Astrocyte of the cerebellum (primary cell): Measurements from ENCODE around the gene SPRED2.

ENCODE experiments used
- DNase-seq: peaks from one replicate; pipeline ENCODE4 v3.0.0-alpha.2; 2011; ENCODE audit warnings: low read depth
- H3K4me3 ChIP-seq: 2 replicates; pipeline ENCODE4 v1.5.1; 2011; ENCODE audit warnings: mild to moderate bottlenecking, low read depth, low read length, moderate library complexity
- in situ Hi-C: cut with HindIII; loops from 2 replicates; pipeline ENCODE4 v1.10.0; 2017; ENCODE audit warnings: low sequenced_read_pairs
- TF ChIP-seq, protein P1 (sequence below): IDR thresholded peaks from 2 replicates; pipeline ENCODE4 v1.5.1; 2012; ENCODE audit warnings: low read length, low read depth, moderate library complexity, mild to moderate bottlenecking; ENCODE audit errors: missing control alignments

The SPRED2 gene

GRCh38 chr2:65417509-65418085, 14.8 kb downstream of the SPRED2 start:
- in situ Hi-C loops, result no loop called here
- DNase-seq, result no peak
- H3K4me3 ChIP-seq, result no peak overlapping the region
- TF ChIP-seq, protein P1, sequence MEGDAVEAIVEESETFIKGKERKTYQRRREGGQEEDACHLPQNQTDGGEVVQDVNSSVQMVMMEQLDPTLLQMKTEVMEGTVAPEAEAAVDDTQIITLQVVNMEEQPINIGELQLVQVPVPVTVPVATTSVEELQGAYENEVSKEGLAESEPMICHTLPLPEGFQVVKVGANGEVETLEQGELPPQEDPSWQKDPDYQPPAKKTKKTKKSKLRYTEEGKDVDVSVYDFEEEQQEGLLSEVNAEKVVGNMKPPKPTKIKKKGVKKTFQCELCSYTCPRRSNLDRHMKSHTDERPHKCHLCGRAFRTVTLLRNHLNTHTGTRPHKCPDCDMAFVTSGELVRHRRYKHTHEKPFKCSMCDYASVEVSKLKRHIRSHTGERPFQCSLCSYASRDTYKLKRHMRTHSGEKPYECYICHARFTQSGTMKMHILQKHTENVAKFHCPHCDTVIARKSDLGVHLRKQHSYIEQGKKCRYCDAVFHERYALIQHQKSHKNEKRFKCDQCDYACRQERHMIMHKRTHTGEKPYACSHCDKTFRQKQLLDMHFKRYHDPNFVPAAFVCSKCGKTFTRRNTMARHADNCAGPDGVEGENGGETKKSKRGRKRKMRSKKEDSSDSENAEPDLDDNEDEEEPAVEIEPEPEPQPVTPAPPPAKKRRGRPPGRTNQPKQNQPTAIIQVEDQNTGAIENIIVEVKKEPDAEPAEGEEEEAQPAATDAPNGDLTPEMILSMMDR, result no peak

- TF ChIP-seq, protein P1, result no peak
- in situ Hi-C loops, result no loop called here
- no peak for DNase-seq
- H3K4me3 ChIP-seq, result no peak overlapping the region
Measured at GRCh38 chr2:65416945-65417344, 15.5 kb downstream of the SPRED2 start.

DNA sequence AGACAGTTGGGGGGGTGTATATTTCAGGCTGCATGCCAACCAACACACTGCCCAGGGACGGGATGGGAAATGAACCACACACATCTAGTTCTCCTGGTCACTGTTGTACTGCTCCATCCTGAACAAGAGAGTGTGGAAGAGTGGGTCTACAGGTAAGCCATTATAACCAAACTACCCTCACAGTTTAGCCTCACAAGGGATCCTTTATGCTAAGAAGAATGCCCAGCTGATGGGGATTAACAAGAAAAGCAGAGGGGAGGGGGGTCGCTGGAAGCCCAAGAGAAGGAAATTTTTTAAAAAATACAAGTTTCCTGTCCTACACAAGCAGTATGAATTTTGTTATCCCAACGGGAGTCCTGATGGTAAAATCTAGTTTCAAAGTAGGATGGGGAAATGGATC, 16.1 kb downstream of the SPRED2 start:
- no peak overlapping the region for H3K4me3 ChIP-seq
- no peak for DNase-seq
- in situ Hi-C loops, result no loop called here
- TF ChIP-seq, protein P1, result no peak

DNA sequence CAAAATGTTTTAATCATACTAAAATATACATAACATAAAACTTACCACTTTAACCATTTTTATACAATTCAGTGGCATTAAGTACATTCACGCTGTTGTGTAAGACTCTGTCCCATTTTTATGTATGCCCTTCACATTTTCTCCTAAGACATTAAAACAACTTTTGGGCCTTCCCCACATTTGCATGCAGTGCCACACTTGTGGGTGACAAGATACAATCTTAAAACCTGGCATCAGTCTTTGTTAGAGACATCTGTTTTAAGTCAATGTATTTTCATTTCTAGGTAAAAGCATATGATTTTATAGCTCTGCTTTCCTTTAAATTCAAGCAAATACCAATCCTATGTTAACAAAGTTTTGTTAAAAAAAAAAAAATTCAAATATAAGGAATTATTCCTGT, 17.3 kb downstream of the SPRED2 start:
- H3K4me3 ChIP-seq, result no peak overlapping the region
- no peak for DNase-seq
- TF ChIP-seq, protein P1, result no peak
- in situ Hi-C loops, result no loop called here

- H3K4me3 ChIP-seq, result no peak overlapping the region
- in situ Hi-C loops, result no loop called here
- TF ChIP-seq, protein P1, result no peak
- DNase-seq, result no peak
Measured at GRCh38 chr2:65413610-65414009, 18.8 kb downstream of the SPRED2 start.

DNA sequence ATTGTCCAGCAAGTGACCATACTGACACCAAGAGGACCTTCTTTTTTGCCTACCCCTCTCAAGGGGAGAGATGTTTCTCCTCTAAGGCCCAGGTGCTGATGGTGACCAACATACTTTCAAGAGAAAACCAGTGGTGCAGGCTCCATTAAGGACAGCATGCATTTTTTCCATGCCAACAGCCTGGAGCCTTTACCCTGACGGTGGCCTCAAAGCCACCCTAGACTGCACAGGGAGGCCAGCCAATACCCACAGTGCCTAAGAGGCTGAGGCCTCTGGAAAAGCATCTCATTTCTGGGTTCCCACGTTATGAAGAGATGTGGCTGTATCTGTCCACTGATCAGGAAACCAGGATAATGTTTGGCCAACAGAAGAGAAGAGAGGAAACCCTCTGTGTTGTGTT, 19.3 kb downstream of the SPRED2 start:
- in situ Hi-C loops, result no loop called here
- TF ChIP-seq, protein P1, result no peak
- no peak overlapping the region for H3K4me3 ChIP-seq
- no peak for DNase-seq
